Stimulated activated CD4-positive, alpha-beta T cell treated with anti-CD3 and anti-CD28 coated beads, TNF-alpha, amount 100 ng/mL, for 4 hours (primary cell): ENCODE results near the gene DIAPH1.

Experiments used
- DNase-seq, 3 experiments: peaks; one replicate each; pipeline ENCODE4 v3.0.0-alpha.2; 2020; ENCODE audit warnings: low read depth in 3 of 3

DIAPH1 gene

DNA sequence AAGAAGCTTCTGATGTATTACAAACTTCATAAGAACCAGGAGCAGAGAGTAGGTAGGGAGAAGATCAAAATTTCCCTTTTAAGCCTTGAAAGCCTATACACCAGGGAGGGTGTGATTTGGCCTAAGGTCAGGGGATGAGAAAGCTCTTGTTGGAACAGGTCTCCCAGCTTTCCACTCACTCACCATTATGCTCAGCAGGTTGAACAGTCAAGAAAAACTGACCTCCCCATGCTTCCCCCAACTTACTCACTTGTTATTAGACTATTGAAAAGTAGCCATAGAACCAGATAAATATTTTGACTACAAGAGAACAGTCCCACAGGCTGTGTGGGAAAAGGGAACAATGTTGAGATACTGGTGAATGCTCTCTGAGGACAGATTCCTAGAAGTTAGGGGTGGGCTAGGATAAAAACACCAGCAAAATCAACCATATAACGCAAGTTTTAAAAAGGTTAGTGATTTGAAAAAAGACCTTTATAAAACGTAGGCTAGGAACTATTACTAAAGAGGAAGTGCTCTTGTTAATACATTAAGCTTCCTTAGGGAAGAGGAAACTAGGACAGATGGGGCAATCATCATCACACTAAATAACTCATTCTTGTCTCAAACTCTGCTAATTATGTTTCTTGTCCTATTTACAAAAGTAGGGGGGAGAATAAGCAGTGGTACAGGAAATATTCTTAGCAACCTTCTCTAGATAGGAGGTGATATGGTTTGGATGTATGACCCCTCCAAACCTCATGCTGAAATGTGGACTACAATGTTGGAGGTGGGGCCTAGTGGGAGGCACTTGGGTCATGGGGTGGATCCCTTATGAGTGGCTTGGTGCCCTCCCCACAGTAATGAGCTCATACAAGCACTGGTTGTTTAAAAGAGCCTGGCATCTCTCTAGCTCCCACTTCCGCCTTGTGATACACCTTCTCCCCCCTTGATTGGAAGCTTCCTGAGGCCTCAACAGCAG is 98.9 kb downstream of the DIAPH1 start:
- DNase-seq: no peak

DNA sequence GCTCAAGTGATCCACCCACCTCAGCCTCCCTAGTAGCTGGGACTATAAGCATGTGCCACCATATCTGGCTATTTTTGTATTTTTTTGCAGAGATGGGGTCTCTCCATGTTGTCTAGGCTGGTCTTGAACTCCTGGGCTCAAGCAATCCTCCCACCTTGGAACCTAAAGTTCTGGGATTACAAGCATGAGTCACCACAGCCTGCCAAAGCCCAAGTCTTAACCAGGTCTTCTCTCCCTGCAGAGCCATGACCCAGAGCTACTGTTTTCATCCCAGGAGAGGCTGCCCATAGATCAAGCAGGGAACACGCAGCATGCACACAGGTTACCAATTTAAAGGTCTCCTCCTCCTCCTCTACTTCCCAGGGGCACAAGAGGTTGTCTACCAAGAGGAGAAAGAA is 100.2 kb downstream of the DIAPH1 start:
- no peak for DNase-seq

DNA sequence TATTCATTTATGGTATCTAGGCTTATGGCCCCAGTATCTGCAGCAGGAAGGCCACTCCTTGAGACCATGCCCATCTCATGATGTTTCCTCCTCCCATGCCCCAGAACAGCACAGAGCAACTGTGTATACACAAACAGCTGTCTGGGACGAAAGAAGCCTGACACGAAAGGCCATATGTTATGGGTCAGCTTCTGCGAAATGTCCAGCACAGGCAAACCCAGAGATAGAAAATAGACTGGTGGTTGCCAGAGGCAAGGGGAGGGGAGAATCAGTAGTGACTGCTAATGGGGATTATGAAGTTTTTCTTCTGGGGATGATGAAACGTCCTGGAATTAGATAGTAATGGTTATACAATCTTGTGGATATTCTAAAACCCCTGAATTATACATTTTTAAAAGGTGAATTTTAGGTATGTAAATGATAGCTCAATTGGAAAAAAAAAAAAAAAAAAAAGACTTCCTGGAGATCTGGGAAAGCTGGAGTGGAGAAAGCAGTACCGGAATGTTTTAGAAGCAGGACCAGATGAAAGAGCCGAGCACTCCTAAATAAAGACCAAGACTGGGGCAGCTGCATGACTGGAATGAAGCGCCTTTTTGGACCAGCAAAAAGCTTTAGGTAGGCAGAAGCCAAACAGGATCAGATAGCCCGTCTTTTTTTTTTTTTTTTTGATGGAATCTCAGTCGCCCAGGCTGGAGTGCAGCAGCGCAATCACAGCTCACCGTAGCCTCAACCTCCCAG is 100.8 kb downstream of the DIAPH1 start:
- DNase-seq: no peak

DNA sequence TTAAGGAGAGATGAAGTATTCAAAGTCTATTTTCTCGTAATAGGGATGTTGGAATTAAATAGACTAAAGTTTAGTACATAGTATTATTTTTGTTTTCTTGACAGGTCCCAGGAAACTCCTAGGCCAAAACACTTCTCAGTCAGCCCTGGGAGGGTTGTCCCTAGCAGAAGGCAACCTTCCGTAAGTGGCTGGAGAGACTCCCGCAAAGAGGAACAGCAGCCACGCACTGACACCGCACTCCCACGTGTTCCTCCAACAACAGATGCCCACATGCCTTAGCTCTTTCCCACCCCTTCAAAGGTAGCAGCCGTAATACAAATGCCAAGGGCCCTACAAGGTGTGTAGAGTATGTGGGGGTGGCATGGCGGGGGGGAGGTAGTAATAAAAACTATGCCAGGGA is 101.5 kb downstream of the DIAPH1 start:
- DNase-seq: no peak

DNA sequence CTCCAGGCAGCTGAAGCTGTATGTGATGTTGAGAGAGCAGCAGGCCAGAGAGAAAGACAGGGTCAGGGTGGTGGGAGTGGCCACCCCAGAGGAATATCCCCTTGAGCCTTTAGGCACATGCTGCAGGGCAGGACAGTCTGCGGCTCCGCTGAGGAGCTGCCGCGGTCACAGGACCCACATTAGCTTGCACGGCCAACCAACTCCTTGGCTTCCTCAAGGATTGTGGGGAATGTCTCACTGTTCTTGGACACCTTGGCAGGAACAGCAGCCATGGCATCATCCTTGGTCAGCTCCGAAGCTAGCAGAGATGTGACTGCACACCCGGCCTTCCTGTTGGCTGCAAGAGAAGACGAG is 102.2 kb downstream of the DIAPH1 start:
- no peak for DNase-seq

DNA sequence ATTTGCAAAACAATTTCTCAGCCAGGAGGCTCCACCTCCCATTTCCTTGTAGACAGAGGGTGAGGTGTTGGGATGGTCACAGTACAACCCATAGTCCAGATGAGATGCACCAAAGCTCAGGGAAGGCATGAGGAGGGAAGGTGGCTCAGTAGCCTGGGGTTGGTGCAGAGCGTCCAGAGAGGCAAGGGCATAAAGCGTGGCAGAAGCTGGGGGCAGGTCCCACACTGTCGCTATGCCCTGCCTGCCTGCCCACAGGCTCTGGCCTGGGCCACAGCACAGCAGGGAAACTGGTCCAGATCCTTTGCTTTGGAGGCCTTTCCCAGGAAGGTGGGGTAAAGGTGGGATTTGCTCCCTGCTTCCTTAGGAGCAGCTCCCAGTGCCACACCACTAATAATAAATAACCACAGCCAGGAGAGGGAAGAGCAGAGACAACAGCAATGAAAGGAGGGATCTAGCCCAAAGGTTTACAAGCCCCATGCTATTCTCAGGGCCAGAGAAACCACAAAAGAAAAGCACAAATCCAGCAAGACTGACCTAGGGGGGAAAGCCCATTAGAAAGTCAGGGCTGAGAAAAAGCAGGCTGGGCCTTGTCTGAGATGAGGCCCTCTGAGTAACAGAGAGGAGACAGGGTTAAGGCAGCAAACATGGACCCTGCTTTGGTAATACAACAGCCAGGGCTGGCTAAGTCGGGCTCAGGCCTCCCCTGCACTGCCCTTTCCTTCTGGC is 102.7 kb downstream of the DIAPH1 start:
- no peak for DNase-seq

DNA sequence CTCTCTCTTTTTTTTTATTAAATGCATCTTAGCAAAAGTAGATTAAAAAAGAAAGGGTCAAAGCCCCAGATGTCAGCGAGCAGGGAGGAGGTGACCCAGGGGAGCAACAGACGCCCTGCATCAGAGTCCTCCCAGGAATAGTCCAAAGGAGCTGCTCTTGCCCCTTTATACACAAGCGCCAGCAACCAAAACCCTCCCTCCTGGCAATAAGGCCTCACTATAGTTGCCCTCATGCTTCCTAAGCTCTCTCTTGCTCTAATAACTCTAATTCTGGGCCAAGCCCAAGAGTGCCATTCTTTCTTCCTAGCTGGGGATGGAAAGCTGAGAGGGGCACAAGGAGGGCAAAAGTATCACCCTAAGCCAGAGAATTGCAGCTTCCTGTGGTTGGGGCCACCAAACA is 103.7 kb downstream of the DIAPH1 start:
- no peak for DNase-seq

DNA sequence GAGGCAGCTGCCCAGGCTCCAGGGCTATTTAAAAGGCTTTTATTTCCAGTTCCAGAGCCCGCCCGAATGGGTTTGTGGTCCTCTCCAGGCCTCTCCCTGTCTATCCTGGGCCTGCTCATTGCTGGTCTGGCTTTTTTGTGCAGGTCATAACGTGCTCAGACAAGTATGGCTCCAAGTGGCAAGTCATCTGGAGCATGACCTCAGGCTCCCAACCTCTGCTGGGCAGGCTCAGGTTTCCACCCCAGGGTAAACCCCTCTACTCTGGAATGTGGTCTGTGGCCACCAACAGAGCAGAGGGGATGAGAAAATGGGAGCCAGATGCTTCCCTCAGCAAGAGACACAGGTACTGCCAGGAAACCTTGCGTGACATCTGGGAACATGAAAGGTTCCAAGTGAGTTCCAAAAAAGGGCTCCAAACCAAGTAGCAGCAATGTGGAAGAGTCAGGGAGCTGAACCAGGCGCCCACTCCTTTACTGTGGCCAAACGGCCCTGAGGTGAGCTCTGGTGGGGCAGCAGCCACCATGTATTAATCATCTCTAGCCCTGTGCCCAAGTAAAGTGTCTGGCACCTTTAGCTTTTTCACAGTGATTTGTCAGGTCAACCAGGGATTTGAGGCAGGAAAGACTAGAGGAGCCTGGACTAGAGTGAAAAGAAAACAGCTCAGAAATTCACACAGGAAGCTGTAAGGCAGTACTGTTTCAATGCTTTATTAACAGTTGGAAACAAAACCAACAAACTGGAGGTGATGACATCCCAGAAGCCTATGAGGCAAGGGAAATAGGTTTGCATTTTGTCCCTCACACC is 104.3 kb downstream of the DIAPH1 start:
- DNase-seq: no peak

DNA sequence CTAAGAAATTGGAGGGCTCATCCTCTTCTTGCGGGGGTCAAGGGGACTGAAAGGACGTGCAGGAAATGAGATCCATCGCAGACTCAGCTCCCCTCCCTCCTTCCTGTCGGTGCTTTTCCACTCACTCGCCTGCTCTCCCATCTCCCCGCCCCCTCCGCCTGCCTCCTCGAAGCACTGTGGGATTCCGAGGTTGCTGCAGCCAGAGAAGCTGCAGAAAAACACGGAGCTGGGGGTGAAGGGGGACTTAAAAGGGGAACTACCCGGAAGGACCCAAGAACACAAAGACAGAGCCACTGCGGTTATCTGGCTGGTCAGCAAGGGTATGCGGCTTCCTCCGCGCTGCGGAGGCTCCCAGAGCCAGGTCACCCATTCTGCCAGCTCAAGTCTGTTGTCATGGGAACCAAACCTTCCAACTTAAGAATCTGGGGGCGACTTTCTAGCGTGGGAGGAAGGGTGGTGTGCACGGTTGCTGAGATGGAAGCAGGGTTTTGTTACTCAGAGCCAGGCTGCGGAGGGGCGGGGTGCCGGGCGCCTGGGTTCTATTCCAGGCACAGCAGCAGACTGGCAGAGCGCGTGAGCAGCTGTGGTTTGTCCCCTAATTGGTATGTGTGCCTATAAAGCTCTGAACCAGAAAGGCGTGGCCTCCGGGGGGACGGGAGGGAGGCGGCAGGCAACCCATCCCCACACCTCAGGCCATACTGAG is 105.0 kb downstream of the DIAPH1 start:
- DNase-seq: peak; percentile 47 to 68 (median 64)

DNA sequence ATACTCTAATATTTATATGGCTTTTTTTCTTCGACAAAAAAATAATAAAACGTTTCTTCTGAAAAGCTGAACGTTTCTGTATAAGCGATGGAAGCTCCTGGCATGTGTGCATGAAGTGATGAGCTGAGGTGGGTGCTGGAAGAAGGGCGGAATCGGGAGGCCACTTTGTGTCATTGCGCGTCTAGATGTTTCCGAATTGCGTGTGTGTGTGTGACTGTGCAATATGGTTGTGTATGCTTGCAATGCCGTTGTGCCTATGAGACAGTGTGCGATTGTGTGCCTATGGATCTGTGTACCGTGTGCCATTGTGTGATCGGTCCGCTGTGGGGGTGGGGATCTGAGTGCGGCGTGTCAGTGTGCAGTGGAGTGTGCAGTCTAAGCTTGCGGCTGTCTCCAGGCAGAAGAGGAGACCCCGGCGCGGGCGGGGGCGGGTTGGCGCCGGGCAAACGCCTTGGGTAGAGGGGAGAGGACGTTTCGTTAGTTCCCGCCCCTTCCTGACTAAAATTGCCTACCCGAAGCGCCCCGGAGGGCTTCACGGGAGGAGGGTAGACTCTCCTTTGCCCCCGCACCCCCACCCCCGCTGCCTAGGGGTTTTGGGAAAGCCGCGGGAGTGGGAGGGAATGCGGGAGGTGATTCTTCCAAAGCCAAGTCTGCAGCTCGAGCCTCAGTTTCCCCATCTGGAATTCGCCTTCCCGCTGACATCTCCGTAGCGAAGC is 105.7 kb downstream of the DIAPH1 start:
- DNase-seq: no peak

DNA sequence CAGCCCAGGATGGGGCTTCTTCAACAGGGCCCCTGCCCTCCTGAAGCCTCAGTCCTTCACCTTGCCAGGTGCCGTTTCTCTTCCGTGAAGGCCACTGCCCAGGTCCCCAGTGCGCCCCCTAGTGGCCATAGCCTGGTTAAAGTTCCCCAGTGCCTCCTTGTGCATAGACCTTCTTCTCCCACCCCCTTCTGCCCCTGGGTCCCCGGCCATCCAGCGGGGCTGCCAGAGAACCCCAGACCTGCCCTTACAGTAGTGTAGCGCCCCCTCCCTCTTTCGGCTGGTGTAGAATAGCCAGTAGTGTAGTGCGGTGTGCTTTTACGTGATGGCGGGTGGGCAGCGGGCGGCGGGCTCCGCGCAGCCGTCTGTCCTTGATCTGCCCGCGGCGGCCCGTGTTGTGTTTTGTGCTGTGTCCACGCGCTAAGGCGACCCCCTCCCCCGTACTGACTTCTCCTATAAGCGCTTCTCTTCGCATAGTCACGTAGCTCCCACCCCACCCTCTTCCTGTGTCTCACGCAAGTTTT is 106.3 kb downstream of the DIAPH1 start:
- DNase-seq: peak; percentile 69 to 79 (median 77)

DNA sequence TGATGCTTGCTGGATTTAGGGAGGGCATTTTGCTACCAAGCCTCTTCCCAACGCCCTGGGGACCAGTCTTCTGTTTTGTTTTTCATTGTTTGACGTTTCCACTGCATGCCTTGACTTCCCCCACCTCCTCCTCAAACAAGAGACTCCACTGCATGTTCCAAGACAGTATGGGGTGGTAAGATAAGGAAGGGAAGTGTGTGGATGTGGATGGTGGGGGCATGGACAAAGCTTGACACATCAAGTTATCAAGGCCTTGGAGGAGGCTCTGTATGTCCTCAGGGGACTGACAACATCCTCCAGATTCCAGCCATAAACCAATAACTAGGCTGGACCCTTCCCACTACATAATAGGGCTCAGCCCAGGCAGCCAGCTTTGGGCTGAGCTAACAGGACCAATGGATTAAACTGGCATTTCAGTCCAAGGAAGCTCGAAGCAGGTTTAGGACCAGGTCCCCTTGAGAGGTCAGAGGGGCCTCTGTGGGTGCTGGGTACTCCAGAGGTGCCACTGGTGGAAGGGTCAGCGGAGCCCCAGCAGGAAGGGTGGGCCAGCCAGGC is 107.0 kb downstream of the DIAPH1 start:
- no peak for DNase-seq

DNA sequence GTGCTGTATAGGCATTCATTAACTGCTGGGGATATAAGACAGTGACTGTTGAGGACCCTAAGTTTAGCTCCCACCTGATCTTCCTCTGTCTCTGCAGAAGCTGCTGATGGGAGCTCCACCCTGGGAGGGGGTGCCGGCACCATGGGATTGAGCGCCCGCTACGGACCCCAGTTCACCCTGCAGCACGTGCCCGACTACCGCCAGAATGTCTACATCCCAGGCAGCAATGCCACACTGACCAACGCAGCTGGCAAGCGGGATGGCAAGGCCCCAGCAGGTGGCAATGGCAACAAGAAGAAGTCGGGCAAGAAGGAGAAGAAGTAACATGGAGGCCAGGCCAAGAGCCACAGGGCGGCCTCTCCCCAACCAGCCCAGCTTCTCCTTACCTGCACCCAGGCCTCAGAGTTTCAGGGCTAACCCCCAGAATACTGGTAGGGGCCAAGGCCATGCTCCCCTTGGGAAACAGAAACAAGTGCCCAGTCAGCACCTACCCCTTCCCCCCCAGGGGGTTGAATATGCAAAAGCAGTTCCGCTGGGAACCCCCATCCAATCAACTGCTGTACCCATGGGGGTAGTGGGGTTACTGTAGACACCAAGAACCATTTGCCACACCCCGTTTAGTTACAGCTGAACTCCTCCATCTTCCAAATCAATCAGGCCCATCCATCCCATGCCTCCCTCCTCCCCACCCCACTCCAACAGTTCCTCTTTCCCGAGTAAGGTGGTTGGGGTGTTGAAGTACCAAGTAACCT is 107.8 kb downstream of the DIAPH1 start:
- DNase-seq: no peak

DNA sequence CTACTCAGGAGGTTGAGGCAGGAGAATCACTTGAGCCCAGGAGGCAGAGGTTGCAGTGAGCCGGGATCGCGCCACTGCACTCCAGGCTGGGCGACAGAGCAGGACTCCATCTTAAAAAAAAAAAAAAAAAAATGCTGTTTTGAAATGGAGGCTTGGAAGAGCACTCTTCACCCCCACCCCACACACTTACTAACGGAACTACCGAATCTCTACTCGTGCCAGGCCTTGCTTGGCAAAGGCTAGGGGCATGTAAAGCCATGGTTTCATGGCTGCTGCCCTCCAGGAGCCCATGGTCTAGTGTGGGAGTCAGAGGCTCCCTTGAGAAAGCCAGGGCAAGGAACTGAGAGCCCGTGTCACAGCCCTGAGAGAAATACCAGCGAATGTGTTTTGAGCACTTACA is 108.6 kb downstream of the DIAPH1 start:
- no peak for DNase-seq

DNA sequence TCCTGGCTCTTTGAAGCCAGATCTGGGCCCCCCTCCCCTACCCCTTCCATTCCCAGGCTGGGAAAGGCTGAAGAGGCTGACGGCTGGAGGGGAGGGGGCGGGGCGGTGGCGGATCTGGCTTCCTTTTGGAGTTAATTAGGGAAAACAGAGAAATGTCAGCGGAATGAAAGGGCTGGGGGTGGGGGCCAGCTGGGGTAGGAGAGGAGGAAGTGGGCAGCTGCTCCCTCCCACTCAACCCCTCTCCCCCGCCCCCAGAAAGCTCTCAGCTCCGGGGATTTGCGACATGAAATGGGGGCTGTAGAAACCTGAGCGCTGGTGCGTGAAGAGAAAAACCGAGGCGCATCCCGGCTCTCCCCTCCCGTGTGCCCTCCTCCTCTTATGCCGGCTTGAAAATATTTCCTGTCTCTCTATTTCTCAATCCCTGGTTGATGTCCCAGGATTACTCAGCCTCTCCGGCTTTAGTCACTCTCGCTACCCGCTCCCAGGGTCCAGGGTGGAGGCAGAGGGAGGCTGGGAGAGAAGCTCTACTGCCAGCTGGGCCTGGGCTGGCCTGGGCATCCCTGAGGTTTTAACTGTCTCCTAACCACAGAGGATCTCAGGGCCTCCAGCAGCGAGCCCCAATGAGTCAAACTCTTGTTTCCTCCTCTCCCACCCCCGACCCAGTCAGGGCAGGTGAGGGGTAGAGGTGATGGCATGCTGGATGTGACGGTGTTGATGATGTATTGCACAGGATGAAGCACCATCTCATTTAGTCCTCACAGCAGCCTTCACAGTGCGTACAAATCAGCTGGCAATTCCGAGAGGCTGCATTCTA is 109.8 kb downstream of the DIAPH1 start:
- no peak for DNase-seq

DNA sequence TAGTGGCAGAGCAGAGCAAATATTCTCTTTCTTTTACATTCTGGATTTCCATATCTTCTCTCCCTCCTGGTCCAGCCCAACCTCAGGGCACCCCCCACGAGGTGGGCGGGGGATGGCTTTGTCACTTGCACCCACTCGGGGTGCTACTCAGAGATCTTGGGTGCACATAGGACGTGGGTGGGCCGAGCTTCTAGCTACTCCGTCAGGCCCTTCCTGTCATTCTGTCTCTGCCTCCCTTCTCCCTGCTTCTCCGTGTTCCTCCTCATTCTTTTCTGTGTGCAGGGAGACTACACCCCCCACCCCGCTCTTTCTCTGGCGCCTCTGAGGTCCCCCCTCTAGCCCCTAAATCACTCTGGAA is 110.4 kb downstream of the DIAPH1 start:
- DNase-seq: no peak

DNA sequence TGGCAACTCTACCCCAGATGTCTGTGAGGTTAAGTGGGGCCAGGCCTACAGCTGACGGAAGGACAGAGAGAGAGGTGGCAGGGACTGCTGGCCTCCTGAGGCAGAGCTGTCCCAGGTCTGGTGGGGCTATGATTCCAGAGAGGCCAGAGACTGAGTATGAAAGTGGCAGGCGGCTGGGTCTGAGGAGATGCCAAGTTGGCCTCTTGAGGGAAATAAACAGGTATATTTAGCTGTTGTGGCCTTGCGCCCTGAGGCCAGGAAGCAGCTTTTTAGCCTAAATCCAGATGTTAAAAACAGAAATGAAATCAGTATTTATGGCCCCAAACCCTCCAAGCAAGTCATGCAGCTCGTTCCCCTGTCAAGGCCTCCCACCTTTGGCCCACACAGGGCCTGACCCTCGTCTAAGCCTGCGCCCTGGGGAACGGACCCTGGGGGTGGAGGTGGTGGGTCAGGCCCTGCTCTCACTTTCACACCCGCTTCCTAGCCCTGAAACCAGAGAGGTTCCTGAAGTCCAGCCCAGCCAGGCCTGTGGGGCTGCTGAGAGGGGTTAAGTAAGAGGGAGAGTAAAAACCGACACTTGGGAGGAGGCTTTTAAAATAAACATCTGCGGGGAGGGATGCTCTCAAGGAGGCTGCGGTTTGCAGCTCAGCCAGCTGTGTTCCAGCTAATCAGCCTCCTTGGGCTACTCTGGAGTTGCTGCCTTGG is 111.3 kb downstream of the DIAPH1 start:
- DNase-seq: no peak
